ENCODE data around the gene HIVEP1. TPM values are rescaled to one million over a fixed set of nuclear protein-coding genes. Genes with fewer than 3 reads are reported as not detected.

Gene HIVEP1
- total and polyA plus RNA-seq, 2 of the 8 experiments (the other 6 are each of a cell fraction or from before 2014, with no cell fraction given), result 22.6 to 23.1 TPM

DNA sequence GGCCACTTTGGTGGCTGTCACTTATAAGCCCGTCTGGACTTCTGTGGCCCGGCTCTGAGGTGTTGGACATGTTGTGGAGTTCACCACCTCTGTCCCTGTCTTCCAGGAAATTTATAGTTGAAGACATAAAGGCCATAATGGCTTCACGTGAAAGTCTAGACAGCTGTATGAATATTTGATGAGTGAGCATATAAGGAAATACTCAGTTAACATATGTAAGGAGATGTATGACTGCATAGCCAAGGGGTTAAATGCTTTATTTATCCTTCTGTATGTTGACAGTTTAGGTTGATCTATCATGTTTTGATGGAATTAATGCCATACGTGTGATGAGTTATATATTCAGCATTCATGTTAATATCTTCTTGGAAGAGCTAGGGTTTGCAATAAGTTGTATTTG, 16.1 kb downstream of the HIVEP1 start:
- no peak overlapping the region for H3K14ac ChIP-seq (ENCODE audit: insufficient read length)
- H4K8ac ChIP-seq (ENCODE audit: extremely low read depth, insufficient read depth, low read length), result no peak overlapping the region
- H3K4ac ChIP-seq (replicated peaks; ENCODE audit: insufficient read length, low read depth, low read length), result no peak overlapping the region
- H3K79me1 ChIP-seq (ENCODE audit: low read depth, low read length), result peaks cover 3% of the 10 kb centered on the region
- H3K56ac ChIP-seq (replicated peaks; ENCODE audit: insufficient read length, low read depth, low read length), result no peak overlapping the region
- no peak overlapping the region for H3K27ac ChIP-seq (ENCODE audit: low read depth, low read length)
- DNase-seq (ENCODE audit: low read depth in 1 of 2, low spot score in 2 of 2) (no peak), FAIRE-seq (no peak)
- peaks cover 8 to 99% of the 10 kb centered on the region in 2 experiments for H3K79me2 ChIP-seq (ENCODE audit: control insufficient read depth in 1 of 2, insufficient read depth in 2 of 2, low read length in 2 of 2)
- peaks cover 7% of the 10 kb centered on the region in 2 experiments for H4K20me1 ChIP-seq (replicated peaks in 1 of 2; ENCODE audit: control insufficient read depth in 1 of 2, insufficient read depth in 2 of 2, low read length in 2 of 2)
- no peak overlapping the region for H3K4me2 ChIP-seq (ENCODE audit: insufficient read depth in 1 of 2, low read depth in 2 of 2, low read length in 2 of 2)
- H2BK20ac ChIP-seq (ENCODE audit: low read length), result no peak overlapping the region
- H4K91ac ChIP-seq (replicated peaks; ENCODE audit: insufficient read length, low read length), result no peak overlapping the region
- no peak overlapping the region for H2BK120ac ChIP-seq (replicated peaks; ENCODE audit: low read depth, low read length)
- H3K27me3 ChIP-seq (replicated peaks in 1 of 4; ENCODE audit: control insufficient read depth in 3 of 4, extremely low read depth in 1 of 4, insufficient read depth in 3 of 4, low read length in 3 of 4), result no peaks in the 10 kb centered on the region
- 94% methylated on average over 4 of the region's 4 CpGs; no CpG with 5 or more reads in 1 of the 2 experiments for WGBS, 2 experiments (ENCODE audit: extremely low coverage in 1 of 2, insufficient coverage in 1 of 2, insufficient read length in 1 of 2, insufficient replicate concordance in 2 of 2, low coverage in 1 of 2, low lambda C conversion rate in 2 of 2, missing lambda C conversion rate in 1 of 2)
- no peak overlapping the region for H3K9ac ChIP-seq (replicated peaks in 1 of 4; ENCODE audit: extremely low read depth in 1 of 4, low read depth in 3 of 4, low read length in 3 of 4)
- H3K4me3 ChIP-seq (ENCODE audit: extremely low read depth in 1 of 4, insufficient read depth in 2 of 4, low read depth in 3 of 4, low read length in 4 of 4), result no peak overlapping the region
- H3K4me1 ChIP-seq (replicated peaks in 1 of 4; ENCODE audit: control insufficient read depth in 3 of 4, insufficient read depth in 4 of 4, low read length in 3 of 4), result peaks cover 0 to 8% (median 2%) of the 10 kb centered on the region in 4 experiments; a peak in 2 of 7 replicates
- H2AFZ ChIP-seq (ENCODE audit: low read length), result no peak overlapping the region
- H3K9me3 ChIP-seq (ENCODE audit: insufficient read depth in 2 of 2, low read depth in 1 of 2, low read length in 1 of 2), result no peaks in the 10 kb centered on the region
- peaks cover 0 to 8% (median 0%) of the 10 kb centered on the region in 4 experiments; a peak in 3 of 8 replicates for H3K36me3 ChIP-seq (ENCODE audit: control insufficient read depth in 2 of 4, insufficient read depth in 4 of 4, low read length in 3 of 4)
- H3K18ac ChIP-seq (ENCODE audit: extremely low read depth, low read length), result no peak overlapping the region
- no peak overlapping the region for H4K5ac ChIP-seq (ENCODE audit: insufficient read length, low read depth, low read length)
- H2BK5ac ChIP-seq (ENCODE audit: low read depth, low read length), result no peak overlapping the region
- no peak overlapping the region for H3K23ac ChIP-seq (ENCODE audit: insufficient read length)
- CTCF ChIA-PET (ENCODE audit: partially characterized antibody), result interaction anchor here (0.6 kb wide), 1 partner anchor 1307 kb away, joined by 6 read pairs; no protein-coding TSS in a partner anchor
- H2AK5ac ChIP-seq (ENCODE audit: low read depth, low read length), result no peak overlapping the region
- H2BK15ac ChIP-seq (ENCODE audit: low read length), result no peak overlapping the region
- H2BK12ac ChIP-seq (ENCODE audit: low read depth, low read length), result no peak overlapping the region
- POLR2A ChIA-PET (ENCODE audit: partially characterized antibody), result interaction anchor here (0.8 kb wide), 1 partner anchor 13 kb away, joined by 3 read pairs; no protein-coding TSS in a partner anchor
- H3K23me2 ChIP-seq (ENCODE audit: low read depth, low read length), result no peaks in the 10 kb centered on the region
- no peak for TF ChIP-seq POLR2AphosphoS5 (IDR thresholded peaks at IDR 0.05; ENCODE audit: low read depth, low read length)
- no peak for TF ChIP-seq GTF2F1 (IDR thresholded peaks at IDR 0.05; ENCODE audit: borderline replicate concordance, low read depth, low read length)
- no peak for TF ChIP-seq EGR1 (IDR thresholded peaks at IDR 0.05; ENCODE audit: borderline replicate concordance, low read depth, low read length)
- TF ChIP-seq MAFK (IDR thresholded peaks at IDR 0.05; ENCODE audit: low read depth, low read length), result no peak
- TF ChIP-seq SP1 (IDR thresholded peaks at IDR 0.05; ENCODE audit: low read depth, low read length), result no peak
- no peak for TF ChIP-seq SIRT6 (IDR thresholded peaks at IDR 0.05; ENCODE audit: low read length)
- TF ChIP-seq SP4 (IDR thresholded peaks at IDR 0.05; ENCODE audit: low read length), result no peak
- TF ChIP-seq TBP (IDR thresholded peaks at IDR 0.05; ENCODE audit: low read depth, low read length), result no peak
- TF ChIP-seq, protein P1, sequence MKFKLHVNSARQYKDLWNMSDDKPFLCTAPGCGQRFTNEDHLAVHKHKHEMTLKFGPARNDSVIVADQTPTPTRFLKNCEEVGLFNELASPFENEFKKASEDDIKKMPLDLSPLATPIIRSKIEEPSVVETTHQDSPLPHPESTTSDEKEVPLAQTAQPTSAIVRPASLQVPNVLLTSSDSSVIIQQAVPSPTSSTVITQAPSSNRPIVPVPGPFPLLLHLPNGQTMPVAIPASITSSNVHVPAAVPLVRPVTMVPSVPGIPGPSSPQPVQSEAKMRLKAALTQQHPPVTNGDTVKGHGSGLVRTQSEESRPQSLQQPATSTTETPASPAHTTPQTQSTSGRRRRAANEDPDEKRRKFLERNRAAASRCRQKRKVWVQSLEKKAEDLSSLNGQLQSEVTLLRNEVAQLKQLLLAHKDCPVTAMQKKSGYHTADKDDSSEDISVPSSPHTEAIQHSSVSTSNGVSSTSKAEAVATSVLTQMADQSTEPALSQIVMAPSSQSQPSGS (IDR thresholded peaks at IDR 0.05; ENCODE audit: low read length), result no peak
- no peak for TF ChIP-seq BCL11A (IDR thresholded peaks at IDR 0.05; ENCODE audit: low read depth in 2 of 2, low read length in 2 of 2)
- TF ChIP-seq CHD1 (IDR thresholded peaks at IDR 0.05; ENCODE audit: low read depth, low read length), result no peak
- no peak for TF ChIP-seq SP2 (IDR thresholded peaks at IDR 0.05; ENCODE audit: low read length)
- TF ChIP-seq BRCA1 (IDR thresholded peaks at IDR 0.05; ENCODE audit: low read depth, low read length), result no peak
- no peak for TF ChIP-seq KDM5A (IDR thresholded peaks at IDR 0.05; ENCODE audit: low read length)
